GM19395 (cell line): ENCODE results near the gene NME4.

Experiments
- ATAC-seq: cut with Tn5 transposase; IDR thresholded peaks from one replicate; pipeline ENCODE4 v1.9.1; 2021; ENCODE audit warnings: mild to moderate bottlenecking, moderate library complexity; ENCODE audit not compliant: unreplicated experiment

NME4 gene

DNA sequence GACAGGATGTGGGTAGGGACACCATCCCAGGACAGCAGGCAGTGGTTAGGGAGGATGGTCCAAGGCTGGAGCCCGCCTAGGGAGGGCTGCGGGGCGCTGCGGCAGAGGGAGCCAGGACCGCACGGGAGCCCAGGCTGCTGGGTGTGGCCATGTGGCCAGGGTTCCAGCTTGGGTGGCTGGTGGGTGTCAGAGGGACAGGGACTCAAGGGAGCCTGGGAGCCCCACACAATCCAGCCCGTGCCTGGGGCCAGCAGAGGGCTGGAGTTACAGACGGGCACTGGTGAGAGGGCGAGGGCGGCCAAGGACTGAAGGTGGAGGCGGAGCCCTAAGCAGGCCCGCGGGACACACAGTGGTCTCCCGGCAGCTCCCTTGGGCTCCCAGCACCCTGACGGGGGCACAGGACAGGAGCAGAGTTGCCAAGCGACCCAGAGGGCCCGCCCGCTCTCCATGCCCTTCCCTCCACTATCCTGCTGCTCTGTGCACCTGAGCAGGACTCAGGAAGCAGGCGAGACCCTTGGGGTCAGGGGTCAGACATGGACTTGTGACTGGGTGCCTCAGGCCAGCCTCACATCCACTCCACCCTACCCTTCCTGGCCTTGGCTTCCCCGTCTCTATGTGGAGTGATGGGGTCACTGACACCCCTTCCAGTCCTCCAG is 33.8 kb upstream of the NME4 start:
- ATAC-seq = no peak

GRCh38 chr16:363766-364490 is 33.1 kb upstream of the NME4 start:
- ATAC-seq = no peak

DNA sequence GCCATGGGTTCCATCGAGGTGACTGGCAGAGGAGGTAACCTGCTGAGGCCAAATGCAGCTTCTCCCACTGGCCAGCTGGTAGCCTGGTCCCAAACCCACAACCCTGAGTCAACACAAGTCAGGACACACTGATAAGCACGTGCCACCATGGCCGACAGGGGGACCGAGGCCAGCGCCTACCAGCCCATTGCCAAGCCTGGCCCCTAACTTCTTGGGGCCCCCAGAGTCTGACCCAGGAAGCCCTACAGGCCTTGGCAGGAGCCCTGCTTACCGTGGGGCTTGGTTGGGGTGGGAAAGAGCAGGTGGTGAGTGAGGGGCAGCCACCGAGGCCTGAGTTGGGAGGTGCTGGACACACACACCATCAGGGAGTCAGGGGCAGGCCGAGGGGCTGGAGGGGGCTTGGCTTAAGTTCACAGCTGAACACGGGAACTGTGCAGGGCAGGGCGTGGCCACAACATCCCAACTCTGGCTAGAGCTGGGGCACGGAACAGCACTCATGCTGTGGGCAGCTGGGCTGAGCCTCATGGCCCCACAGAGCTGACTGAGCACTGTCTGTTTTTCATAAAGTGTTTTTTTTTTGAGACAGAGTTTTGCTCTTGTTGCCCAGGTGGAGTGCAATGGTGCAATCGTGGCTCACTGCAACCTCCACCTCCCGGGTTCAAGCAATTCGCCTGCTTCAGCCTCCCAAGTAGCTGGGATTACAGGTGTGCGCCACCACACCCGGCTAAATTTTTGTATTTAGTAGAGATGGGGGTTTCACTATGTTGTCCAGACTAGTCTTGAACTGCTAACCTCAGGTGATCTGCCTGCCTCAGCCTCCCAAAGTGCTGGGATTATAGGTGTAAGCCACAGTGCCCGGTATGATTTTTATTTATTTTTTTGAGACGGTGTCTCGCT is 32.2 kb upstream of the NME4 start:
- ATAC-seq = no peak

DNA sequence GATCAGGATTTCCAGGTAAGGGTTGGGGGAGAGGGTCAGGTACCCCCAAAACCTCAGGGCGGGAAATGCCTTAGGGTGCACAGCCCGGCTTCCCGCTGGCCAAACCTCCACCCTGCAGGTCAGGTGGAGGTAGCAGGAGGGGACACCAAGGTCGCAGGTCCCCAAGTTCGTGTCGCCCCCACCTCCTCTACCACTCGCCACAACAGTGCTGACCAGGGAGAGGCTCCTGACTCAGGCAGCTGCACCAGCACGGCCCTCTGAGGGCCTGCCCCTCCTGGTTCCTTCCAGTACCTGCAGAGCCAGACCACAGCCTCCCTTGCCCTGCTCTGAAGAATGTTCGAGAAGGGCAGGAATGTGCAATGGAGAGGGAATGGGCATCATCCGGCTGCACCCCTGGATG is 30.5 kb upstream of the NME4 start:
- no peak for ATAC-seq

DNA sequence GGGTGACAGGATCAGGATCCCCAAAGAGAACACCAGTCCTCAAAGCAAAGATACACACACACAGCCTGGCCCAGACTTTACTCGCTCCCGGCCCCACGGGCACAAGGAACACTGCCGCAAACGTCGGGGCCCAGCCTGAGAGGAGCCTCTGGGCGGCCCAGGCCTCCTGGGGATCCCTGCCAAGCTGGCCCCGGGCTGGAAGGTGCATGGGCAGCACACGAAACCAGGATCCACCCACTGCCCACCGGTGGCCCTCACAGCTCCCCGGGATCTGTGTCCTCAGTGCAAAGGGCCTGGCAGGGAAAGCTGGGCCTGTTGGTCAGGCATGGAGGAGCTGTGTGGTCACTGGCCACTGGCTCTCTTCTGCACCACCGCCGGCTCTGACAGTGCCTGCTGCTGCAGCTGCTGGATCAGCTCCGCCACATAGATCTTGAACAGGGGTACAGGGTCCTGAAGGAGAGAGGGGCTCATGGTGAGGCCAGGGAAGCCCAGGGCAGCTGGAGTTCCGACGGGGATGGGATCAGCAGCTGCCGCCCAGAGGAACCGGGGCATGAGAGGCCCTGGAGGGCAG is 29.6 kb upstream of the NME4 start:
- no peak for ATAC-seq

GRCh38 chr16:368388-369158 is 28.4 kb upstream of the NME4 start:
- ATAC-seq = no peak

DNA sequence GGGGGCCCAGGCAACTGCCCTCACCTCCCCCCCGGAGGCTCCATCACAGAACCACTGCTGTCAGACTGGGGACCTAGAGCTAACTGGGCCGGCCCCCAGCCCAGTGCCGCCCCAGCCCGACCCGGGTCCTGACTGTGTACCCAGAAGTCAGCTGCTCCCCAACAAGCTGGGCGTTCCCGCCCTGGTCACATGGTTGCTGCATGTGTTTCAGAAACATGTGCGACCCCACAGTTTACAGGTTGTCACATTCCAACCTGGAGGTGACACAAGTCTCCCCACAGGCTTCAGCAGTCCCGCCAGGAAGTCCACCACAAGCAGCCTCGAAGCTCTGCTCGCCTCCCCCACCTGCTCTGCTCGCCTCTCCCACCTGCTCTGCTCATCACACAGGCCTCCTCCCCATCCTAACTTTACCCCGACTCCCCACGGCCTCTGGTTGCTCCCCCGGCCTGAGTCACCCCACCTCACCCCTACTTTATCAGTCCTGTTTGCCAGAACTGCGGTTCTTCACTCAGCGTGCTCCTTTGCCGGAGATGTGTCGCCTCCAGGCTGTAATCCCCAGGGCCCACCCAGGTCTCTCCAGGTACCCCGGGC is 27.6 kb upstream of the NME4 start:
- ATAC-seq = no peak

DNA sequence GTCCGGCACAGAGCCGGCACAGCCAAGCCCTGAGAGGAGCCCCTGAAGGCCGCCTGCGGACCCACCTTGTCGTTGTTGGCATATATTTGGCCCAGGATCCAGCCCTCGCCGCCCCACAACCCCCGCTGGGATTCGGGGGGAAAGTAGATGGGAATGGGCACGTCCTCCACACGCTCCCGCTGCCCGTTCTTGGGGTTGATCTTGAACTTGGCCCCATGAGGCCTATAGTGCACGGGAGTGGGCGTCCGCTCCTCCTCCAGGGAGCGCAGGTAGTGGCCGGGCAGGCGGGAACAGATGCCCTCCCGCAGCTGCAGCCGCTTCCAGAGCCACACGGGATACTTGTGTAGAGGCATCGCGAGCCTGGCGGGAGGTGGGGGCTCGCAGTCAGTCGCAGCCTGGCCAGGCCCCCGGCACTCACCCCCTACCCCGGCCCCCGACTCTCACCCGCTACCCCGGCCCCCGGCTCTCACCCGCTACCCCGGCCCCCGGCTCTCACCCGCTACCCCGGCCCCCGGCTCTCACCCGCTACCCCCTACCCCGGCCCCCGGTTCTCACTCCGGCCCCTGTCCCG is 27.0 kb upstream of the NME4 start:
- ATAC-seq = no peak

DNA sequence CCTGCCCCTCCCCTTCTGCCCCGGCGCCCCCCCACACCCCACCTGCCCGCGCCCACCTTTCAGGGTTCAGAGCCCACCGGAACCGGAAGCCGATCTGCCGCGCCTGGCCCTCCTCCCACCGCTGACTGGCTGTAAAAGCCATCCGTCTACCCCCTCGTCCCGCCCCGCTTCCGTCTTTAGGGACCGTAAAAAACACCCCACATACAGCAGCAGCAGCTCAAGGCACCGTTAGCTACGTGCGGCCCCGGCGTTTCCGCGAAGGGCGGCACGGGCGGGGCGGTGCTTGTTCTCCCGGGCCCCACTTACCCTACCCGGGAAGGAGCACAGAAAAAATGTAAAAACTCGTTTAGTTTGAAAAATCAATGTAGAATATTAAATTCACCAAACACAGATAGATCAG is 26.6 kb upstream of the NME4 start, which contains the start of gene MRPL28:
TSS of gene MRPL28 (minus strand) at position 96 of the 400 bp plus-strand sequence. CDS start 320 bp downstream, outside the sequence.
- ATAC-seq = peak; percentile 88

DNA sequence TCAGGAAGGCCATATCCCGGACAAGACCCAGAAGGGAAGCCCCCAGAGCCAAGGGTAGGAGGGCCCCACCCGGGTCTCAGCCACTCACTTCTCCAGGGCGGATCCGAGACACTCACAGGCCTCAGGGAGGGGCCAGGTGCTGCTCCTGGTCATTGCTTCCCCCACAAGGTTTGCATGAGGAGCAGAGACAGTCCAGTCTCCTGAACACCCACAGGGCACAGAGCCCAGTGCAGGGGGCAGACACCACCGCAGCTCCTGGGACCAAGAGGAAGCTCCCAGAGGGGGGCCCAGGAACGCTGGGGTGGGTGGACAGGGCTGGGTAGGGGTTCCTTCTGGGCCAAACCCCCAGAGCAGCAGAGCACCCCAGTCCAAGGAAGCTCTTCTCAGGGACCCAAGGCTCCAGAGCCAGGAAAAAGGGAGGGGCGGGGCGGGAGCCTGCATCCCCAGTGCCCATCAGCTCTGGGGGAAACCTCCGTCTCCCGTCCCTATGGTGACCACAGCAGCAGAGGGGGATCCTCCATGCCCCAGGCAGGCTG is 26.0 kb upstream of the NME4 start:
- peak; percentile 13 for ATAC-seq

DNA sequence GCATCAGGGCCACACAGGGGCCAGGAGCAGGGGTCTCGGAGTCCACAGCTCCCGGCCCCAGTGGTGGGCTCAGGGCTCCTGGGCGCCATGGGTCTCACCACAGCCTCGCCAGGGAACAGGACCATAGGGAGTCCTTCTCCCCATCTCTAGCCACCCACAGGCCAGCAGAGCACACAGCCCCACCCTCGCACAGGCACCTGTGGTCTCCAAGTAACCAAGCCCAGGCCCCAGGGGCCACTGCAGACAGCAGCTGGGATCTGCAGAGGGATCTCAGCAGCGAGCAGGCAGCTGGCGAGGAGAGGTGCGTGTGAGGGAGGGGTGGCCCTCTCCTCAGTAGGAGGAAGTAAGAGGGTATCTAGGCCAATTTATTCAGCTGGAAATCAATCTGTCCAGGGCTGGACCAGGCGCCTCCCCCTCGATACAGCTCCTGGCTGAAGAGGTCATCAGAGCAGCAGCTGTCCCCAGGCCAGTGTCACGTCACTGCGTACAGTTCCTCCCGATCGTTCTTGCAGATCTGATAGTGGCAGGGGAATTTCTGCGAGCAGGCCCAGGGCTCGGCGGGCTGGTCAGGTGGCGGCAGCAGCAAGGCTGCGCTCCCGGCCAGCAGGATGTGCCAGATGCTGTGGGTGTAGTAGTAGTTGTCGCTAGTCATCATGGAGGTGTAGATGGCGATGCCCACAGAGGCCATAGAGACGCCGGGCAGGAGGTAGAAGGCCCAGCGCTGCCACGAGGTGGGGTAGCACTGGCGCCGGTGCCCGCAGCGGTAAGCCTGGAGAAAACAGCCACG is 25.3 kb upstream of the NME4 start:
- no peak for ATAC-seq

- ATAC-seq = no peak
Measured at GRCh38 chr16:372302-372983, 24.6 kb upstream of the NME4 start.

- no peak for ATAC-seq
Measured at GRCh38 chr16:373020-373598, 23.9 kb upstream of the NME4 start.

DNA sequence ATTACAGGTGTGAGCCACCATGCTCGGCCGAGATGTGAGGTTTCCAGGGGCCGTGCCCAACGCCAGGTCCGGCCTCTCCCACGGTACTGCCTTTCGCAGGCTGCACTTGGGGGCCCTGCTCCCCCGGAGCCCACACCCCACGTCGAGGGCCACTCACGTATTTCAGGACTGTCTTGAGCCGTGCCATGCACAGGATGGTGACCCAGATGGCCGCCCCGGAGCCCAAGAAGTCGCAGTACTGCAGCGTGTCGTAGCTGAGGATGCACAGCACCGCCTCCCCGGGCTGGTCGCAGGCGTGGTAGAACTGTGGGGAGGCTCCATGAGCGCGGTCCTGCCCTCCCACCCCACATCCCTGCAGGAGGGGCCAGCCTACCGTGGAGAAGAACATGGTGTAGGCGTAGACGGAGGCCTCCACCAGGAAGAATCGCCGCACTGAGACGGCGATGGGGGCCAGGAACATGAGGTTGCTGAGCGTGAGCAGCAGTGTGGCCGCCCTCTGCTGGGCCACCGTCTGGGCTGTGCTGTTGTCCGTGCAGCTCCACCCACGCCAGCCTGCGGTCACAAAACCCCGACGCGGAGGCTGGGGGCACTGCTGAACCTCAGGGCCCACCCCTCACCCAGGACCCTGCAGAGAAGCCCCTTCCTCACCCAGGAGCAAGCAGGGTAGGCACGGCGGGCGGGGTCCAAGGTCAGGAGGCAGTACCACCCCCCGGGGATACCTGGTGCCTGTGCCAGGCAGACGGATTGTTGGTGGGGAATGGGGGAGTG is 23.0 kb upstream of the NME4 start:
- no peak for ATAC-seq

GRCh38 chr16:374616-374926 is 22.4 kb upstream of the NME4 start:
- ATAC-seq = no peak

GRCh38 chr16:375212-375611 is 21.8 kb upstream of the NME4 start:
- ATAC-seq = no peak
